Pons (tissue), 1 donor: ENCODE data around the gene POU2AF3.

Experiments used
- DNase-seq: peaks from one replicate; pipeline ENCODE4 v3.0.0-alpha.2; 2016; ENCODE audit warnings: low spot score

Gene POU2AF3

DNA sequence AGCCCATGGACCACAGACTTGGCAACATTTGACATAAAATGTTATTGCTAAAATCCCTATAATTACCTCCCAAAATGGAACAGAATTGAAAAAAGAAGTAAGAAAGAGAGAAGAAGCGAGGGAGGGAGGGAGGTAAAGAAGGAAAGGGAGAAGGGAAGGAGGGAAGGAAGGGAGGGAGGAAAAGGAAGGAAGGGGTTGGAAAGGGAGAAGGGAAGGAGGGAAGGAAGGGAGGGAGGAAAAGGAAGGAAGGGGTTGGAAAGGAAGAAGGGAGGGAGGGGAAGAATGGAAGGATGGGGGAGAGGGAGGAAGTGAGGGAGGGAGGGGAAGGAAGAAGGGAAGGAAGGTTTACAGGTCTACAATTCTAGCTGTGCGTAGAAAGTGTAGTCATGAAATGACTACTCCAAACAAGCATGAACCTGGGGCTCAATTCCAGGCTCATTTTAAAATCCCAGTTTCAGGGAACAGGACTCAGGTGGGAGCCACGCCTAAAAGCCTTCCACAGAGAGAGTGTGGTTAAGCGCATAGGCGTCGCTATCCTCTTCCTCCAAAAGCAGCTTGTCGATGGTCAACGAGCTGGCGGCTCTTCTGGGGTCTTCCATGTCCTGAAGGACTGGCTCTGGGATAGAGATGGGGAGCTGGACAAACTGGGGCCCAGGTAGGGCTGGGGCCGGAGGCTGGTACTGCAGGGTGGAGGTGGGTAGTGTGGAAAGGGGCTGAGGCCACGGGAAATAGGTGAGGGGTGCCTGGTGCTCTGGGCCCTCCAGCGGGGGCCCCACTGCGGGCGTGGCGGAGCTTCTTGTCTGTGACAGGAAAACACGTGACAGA is 55.6 kb downstream of the POU2AF3 start:
- DNase-seq, result no peak

DNA sequence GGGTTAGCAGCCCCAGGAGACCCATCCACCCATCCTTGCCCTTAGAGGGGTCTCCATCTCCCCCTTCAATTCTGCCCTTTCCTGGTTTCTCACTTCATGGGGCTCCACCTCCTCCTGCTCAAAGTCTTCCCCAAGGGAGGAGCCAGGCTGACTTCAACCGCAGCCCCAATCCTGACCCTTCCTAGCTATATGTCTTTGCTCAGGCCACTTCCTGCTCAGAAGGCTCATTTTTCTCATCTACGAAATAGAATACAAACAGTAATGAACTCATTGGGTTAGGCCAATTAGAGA is 56.2 kb downstream of the POU2AF3 start:
- DNase-seq, result no peak

DNA sequence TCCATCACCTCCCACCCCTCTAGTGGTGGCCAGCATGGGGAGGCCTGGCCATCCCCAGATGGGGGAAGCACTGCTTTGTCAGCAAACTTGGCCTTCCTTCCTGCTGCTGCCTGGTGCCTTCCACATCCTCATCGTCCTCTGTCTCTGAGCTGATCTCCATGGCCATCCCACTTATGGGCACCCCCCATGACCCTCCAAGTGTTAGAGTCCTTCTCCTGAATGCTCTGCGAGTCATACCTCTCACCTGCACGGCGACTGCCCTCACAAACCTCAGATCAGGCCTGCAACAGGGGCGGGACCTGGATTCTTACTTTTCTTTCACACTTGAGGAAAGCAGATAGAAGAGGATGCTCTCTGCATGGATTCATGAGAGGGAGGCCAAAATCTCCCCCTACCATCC is 56.8 kb downstream of the POU2AF3 start:
- DNase-seq, result no peak

DNA sequence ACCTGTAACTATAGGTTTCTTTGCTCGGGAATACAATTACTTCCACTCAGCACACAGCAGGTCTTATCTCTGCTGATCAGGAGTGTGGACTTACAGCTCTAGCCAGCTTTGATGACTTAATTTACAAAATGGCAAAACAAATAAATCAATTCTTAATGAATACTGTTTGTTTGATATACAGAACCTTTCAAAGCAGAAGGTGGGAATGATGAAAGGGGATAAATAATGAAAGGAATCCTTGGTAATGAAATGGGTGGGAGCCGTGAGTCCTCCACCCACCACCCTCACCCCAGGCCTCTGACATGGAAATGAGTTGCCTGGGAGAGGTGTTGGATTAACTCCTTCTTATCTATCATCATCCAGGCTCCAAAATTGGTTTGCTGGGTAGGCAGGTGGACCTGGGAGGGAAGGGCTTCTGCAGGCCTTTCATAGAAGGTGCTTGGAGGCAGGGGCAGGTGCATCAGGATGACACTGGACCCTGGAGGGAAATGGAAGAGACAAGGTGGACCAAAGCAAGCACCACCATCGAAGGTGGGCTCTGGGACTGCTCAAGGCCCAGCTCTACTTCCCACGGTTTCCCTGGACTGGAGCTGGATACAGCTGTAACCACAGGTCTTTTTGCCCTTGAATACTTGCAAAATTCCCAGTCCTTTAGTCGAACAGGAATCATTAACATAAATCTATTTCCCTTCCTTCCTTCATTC is 57.8 kb downstream of the POU2AF3 start:
- DNase-seq, result no peak

DNA sequence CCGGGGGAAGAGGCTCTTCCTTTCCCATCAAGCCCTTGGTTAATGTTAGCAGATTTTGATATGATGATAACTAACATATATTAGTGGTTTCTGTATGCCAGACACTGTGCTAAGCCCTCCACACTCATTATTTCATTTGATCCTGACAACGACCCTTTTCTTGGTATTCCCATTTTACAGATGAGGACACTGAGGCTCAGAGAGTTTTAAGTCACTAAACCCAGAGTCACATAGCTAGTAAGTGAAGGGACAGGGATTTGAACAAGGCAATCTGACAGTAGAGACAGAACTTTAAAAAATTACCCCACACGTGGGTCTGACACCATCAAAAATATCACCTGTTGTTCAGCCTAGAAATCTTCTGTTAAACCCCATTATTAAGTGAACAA is 58.3 kb downstream of the POU2AF3 start:
- no peak for DNase-seq

DNA sequence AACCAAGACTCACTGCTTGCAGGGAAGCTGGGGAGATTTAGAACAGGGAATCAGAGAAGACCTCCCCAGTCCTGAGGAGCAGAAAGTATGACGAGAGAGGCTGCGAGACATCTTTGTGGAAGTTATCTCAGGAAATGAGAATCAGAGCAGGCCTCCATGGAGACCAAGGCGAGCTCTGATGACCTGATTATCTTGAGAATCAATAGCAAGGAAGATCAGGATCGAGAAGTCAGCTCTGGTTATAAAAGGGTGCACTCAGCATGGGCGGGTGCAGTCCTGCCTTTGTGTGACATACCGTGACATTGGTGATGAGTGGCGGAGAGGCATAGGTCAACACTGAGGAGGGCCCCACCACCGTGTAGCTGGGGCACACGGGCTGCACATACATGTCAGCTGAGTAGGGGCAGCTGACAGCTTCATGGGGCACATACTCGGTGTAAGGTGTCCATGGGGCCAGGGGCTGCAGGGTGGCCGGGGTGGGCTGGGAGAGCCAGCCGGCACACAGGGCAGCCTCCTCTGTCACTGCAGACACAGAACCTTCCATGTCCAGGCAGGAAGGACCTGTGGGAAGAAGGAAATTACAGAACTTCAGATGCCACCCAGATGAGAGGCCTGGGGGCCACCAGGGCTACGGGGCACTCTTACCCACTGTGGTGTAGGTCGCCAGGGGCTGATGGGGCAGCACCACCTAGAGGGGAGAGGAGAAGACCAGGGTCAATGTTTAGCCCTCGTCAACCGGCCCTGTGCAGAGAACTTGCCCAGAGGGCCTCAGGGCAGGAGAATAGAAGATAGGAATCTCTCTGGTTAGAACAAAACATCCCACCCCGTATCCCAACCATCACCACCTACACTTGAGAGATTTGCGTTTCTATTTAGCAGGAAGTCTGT is 59.0 kb downstream of the POU2AF3 start:
- DNase-seq, result no peak
